ENCODE data around the gene ARHGEF16.

Gene ARHGEF16

DNA sequence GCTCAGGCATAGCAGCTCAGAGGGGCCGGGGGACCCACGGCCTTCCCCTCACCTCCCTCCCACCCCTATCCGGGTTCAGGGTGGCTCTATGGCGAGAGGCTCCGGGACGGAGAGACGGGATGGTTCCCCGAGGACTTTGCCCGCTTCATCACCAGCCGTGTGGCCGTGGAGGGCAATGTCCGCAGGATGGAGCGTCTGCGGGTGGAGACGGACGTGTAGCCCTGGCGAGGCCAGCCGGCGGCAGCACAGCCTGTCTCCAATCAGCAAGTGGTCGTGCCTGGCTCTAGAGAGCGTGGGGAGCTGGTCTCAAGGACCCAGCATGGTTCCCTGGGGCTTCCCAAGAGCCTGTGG, 25.9 kb downstream of the ARHGEF16 start:
- no peaks in the 10 kb centered on the region for H3K36me3 ChIP-seq (replicated peaks; ENCODE audit: insufficient read depth, low read length)
- no peak for DNase-seq
- no peak overlapping the region for H3K9ac ChIP-seq (ENCODE audit: low read length)
- no peaks in the 10 kb centered on the region for H3K9me3 ChIP-seq (replicated peaks; ENCODE audit: insufficient read depth, low read length)
- no peaks in the 10 kb centered on the region for H3K4me1 ChIP-seq (ENCODE audit: low read length)
- no peaks in the 10 kb centered on the region for H3K79me2 ChIP-seq (ENCODE audit: low read length)
- H3K4me2 ChIP-seq (ENCODE audit: low read depth, low read length), result no peak overlapping the region
- no peaks in the 10 kb centered on the region for H3K9me2 ChIP-seq (replicated peaks; ENCODE audit: insufficient read depth, low read length)
- no peaks in the 10 kb centered on the region for H4K20me1 ChIP-seq (ENCODE audit: insufficient read depth, low read length)
- no peak overlapping the region for H2AFZ ChIP-seq (ENCODE audit: low read length)
- no peak overlapping the region for H3K4me3 ChIP-seq (ENCODE audit: low read length)
- peaks cover 47% of the 10 kb centered on the region for H3K27me3 ChIP-seq (replicated peaks; ENCODE audit: insufficient read depth, low read length)
- no peak overlapping the region for H3K27ac ChIP-seq (ENCODE audit: low read length)
- H3F3A ChIP-seq (ENCODE audit: insufficient read depth, low read length), result no peaks in the 10 kb centered on the region
- no peak for TF ChIP-seq EZH2phosphoT487 (IDR thresholded peaks at IDR 0.05; ENCODE audit: low read length)
- TF ChIP-seq, protein P1, sequence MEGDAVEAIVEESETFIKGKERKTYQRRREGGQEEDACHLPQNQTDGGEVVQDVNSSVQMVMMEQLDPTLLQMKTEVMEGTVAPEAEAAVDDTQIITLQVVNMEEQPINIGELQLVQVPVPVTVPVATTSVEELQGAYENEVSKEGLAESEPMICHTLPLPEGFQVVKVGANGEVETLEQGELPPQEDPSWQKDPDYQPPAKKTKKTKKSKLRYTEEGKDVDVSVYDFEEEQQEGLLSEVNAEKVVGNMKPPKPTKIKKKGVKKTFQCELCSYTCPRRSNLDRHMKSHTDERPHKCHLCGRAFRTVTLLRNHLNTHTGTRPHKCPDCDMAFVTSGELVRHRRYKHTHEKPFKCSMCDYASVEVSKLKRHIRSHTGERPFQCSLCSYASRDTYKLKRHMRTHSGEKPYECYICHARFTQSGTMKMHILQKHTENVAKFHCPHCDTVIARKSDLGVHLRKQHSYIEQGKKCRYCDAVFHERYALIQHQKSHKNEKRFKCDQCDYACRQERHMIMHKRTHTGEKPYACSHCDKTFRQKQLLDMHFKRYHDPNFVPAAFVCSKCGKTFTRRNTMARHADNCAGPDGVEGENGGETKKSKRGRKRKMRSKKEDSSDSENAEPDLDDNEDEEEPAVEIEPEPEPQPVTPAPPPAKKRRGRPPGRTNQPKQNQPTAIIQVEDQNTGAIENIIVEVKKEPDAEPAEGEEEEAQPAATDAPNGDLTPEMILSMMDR (IDR thresholded peaks at IDR 0.05; ENCODE audit: low read length), result no peak
- TF ChIP-seq EZH2 (optimal IDR thresholded peaks at IDR 0.05; ENCODE audit: low read depth, low read length), result no peak

DNA sequence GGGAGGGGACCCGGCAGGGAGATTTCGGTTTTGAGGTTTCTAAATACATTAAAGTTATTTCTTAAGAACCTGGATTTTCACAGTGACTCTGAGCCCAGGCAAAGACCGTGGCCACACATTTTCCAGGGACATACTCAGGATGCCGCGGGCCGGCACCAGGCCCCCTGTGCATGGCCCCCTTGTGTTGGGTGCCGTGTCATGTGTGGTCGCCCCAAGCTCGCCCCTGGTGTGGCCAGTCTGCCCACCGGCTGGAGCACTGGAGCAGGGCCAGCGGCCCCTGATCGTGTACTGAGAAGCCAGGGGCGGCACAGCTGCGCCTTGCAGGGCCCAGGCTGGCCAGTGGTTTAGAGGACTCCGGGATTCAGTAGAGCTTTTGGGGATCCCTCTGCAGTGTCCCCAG, 26.6 kb downstream of the ARHGEF16 start:
- Histone ChIP-seq H3K9ac (ENCODE audit: low read length) (no peak overlapping the region), H3K27me3 (replicated peaks; ENCODE audit: insufficient read depth, low read length) (peaks cover 52% of the 10 kb centered on the region), H3K4me1 (ENCODE audit: low read length) (no peaks in the 10 kb centered on the region), H3K79me2 (ENCODE audit: low read length) (no peaks in the 10 kb centered on the region), H3K36me3 (replicated peaks; ENCODE audit: insufficient read depth, low read length) (no peaks in the 10 kb centered on the region), H3K4me2 (ENCODE audit: low read depth, low read length) (no peak overlapping the region), H3K9me3 (replicated peaks; ENCODE audit: insufficient read depth, low read length) (no peaks in the 10 kb centered on the region), H3K4me3 (ENCODE audit: low read length) (no peak overlapping the region), H3K9me2 (replicated peaks; ENCODE audit: insufficient read depth, low read length) (no peaks in the 10 kb centered on the region), H3F3A (ENCODE audit: insufficient read depth, low read length) (no peaks in the 10 kb centered on the region), H4K20me1 (ENCODE audit: insufficient read depth, low read length) (no peaks in the 10 kb centered on the region), H2AFZ (ENCODE audit: low read length) (no peak overlapping the region), H3K27ac (ENCODE audit: low read length) (no peak overlapping the region)
- no peak for DNase-seq
- no peak for TF ChIP-seq EZH2 (optimal IDR thresholded peaks at IDR 0.05; ENCODE audit: low read depth, low read length)
- no peak for TF ChIP-seq EZH2phosphoT487 (IDR thresholded peaks at IDR 0.05; ENCODE audit: low read length)
- TF ChIP-seq, protein P1 (IDR thresholded peaks at IDR 0.05; ENCODE audit: low read length), result no peak

DNA sequence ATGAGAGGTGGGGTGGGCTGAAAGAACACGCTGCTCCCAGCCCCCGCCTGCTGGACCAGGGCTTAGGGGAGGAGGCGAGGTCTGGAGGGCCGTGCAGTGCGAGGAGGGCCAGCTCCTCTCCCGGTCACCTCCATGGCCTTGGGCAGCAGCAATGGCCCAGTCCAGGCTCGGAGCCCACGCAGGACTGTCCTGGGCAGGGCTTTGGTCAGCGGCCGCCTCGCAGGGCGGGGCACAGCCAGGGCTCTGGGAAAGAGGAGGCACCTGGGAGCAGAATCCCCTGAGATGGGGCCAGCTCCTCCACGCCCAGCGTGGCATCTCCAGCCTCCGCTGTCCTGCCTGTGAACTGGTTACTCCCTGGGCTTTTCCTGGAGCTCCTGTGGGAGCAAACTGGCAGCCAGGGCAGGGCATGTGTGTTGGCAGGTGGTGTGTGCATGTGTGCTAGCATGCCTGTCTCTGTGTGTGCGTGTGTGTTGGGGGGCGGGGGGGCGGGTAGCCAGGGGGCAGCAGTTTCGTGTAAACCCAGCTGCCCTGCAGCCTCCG, 27.4 kb downstream of the ARHGEF16 start:
- Histone ChIP-seq H3K27me3 (replicated peaks; ENCODE audit: insufficient read depth, low read length) (peaks cover 61% of the 10 kb centered on the region), H2AFZ (ENCODE audit: low read length) (no peak overlapping the region), H3K9me3 (replicated peaks; ENCODE audit: insufficient read depth, low read length) (no peaks in the 10 kb centered on the region), H3K79me2 (ENCODE audit: low read length) (no peaks in the 10 kb centered on the region), H3K4me3 (ENCODE audit: low read length) (no peak overlapping the region), H3K4me2 (ENCODE audit: low read depth, low read length) (no peak overlapping the region), H3F3A (ENCODE audit: insufficient read depth, low read length) (no peaks in the 10 kb centered on the region), H3K36me3 (replicated peaks; ENCODE audit: insufficient read depth, low read length) (no peaks in the 10 kb centered on the region), H3K9ac (ENCODE audit: low read length) (no peak overlapping the region), H3K4me1 (ENCODE audit: low read length) (no peaks in the 10 kb centered on the region), H4K20me1 (ENCODE audit: insufficient read depth, low read length) (no peaks in the 10 kb centered on the region), H3K9me2 (replicated peaks; ENCODE audit: insufficient read depth, low read length) (no peaks in the 10 kb centered on the region), H3K27ac (ENCODE audit: low read length) (no peak overlapping the region)
- no peak for DNase-seq
- TF ChIP-seq EZH2 (optimal IDR thresholded peaks at IDR 0.05; ENCODE audit: low read depth, low read length) (no peak), EZH2phosphoT487 (IDR thresholded peaks at IDR 0.05; ENCODE audit: low read length) (no peak)
- TF ChIP-seq, protein P1 (IDR thresholded peaks at IDR 0.05; ENCODE audit: low read length), result no peak
